HG03108 (cell line): ENCODE results near the gene WDFY4.

ENCODE experiments used
- ATAC-seq: cut with Tn5 transposase; IDR thresholded peaks from one replicate; pipeline ENCODE4 v1.9.1; 2021; ENCODE audit warnings: moderate library complexity; ENCODE audit not compliant: unreplicated experiment

The WDFY4 gene

DNA sequence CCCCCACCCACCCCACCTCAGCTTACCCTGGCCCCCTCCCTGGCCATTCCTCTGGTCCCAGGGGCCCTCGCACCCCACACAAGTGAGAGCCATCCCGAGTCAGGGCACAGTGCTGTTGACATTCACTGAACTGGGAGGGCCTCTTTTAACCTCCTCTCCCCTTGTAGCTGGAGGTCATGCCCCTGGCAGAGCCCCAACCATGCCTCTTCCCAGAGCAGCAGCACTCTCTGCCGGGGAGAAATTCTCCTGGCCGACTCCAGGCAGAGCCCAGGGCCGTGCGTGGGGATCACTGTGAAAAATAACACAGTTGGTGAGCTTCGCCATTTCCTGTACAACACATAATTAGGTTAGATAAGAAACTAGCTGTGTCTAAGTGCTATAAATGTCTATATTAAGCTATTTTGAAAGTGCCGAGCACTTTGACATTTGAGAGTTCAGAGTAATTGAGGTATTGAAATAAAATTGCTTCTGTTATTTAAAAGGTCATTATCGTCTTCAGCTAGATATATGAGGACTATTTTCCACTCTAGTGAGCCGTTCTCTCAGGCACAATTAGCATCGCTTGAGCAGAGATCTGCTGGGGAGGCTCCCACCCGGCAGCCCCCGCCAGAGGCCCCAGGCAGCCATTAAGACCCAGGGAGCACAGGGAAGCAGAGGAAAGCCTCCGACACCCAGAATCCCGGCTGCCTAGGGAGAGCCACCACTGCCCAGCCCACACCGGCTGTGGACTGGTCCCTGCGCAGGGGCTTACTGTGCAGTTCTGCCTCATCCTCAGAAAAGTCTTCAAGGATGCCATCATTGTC, 317.4 kb downstream of the WDFY4 start:
- ATAC-seq = no peak

DNA sequence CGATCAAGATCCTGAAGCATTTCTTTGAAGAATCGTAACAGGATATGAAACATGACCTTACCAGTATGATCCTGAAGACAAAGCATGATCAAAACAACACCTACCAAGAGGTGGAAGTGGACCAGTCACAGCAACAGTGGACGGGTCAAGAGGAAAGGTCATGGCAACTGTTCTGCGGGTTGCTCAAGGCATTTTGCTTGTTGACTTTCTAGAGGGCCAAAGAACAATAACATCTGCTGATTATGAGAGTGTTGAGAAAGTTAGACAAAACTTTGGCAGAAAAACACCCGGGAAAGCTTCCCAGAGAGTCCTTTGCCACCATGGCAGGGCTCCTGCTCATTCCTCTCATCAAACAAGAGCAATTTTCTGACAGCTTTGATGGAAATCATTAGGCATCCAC, 320.6 kb downstream of the WDFY4 start:
- ATAC-seq = no peak

DNA sequence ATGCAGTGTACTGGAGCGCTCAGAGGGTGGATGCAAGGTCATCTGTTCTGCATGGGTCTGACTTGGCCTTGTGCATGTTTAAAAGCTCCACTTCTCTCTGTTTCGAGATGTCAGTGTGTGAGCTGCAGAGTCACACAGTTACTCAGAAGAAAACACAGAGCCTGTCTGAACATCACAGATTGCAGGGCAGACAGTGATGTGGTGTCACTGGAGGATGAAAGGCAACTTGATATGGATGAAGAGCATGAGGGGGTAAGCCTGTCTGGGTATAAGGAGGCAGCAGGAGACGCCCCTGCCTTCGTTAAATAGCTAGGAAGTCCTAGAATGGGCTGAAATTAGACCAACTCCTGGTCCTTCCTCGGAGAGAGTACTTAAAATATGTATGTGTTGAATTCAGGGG, 322.5 kb downstream of the WDFY4 start:
- ATAC-seq = no peak

DNA sequence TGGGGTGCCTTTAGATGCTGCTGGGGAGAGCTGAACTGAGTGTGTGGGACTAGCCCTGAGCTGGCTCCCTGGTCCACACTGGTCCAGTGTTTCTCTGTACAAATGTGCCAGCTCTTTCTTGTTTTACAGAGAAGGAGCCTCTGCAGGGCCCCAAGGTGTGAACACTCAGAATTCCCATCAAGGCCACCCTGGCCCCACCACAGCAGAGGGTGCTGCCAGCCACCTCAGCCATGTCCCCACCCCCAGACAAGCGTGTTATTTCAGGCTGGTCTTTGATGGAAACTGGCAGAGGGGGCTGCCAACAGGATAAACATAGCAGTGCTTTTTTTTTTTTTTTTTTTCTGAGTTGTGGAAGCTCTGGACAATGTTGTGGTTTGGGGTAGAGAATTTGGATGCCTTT, 323.4 kb downstream of the WDFY4 start:
- no peak for ATAC-seq

DNA sequence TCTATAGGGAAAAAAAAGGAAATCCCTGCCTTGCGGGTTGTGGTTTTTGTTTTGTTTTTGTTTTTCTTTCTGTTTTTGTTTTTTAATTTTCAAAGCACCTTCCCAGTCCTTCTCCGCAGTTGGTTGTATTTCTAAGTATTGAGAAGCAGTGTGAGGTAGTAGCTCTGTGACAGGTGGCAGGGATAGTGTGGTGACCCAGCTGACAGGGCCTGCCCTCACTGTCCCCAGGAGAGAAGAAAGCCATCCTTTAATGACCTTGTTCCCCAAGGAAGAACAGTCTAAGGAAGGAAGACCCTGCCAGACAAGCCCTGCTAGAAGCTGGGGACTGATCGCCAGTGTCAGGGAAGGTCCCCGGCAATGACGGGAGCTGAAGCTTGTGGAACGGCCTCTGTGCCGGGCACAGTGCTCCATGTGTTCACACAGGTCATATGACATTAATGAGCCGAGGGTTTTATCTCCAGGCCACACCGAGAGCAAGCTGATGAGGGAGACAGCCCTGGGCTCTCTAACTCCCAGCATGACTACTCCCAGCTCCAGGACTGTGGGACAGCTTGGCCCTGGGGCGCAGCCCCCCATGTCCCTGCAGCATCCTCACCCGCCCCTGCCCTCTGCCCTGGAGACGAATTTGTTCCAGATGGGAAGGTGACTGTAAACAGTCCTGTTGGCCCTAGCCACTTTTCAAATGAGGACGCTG, 324.0 kb downstream of the WDFY4 start:
- ATAC-seq = no peak

DNA sequence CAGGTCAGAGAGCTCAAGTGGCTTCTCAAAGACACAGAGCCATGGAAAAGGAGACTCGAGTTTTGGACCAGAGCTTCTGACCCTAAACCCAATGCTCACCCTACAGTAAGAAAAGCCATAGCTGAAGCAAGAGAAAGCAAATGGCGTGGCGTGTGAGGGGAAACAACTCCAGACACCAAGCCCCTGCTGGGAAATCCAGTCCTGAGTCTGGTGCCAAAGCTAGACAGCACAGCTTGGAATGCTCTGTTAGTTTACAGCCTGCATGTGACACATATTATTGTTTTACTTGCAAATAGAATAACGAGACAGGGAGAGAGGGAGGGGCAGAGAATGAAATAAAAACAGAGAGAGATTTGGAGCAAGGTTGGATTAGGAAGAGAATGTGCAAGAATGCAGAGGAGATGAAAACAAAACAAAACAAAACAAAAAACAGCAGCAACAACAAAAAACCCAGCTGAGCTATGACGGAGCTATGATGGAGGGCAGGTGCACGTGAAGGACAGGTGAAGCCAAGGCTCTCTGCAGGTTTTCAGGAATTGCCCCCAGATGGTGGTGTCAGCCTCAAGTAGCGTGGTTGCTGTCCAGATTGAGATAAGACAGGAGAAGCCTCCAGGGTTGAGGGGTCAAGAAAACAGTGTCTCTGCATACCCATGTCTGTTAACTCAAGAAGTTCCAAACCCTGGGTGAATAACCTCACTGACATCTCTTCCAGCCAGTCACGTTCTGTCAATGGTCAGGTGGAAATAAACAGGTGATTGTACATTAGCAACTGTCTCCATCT, 324.7 kb downstream of the WDFY4 start:
- ATAC-seq = no peak

DNA sequence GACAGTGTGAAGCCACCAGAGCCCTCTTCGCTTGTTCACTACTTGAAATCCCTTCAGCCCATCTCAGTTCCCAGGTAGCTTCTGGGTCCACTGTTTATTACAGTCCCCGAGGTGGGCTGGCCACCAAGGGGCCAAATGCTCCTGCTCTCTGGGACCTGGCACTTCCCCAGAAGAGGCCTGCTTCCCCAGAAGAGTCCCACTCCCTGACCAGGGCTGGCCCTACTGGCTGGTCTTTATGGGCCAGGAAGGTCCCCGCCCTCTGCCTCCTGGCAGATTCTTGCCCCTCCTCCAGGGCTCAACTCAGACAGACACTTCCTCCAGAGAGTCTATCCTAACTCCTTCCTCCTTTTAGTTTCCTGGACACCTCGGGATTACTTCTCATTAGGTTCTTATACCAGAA, 325.6 kb downstream of the WDFY4 start:
- no peak for ATAC-seq

DNA sequence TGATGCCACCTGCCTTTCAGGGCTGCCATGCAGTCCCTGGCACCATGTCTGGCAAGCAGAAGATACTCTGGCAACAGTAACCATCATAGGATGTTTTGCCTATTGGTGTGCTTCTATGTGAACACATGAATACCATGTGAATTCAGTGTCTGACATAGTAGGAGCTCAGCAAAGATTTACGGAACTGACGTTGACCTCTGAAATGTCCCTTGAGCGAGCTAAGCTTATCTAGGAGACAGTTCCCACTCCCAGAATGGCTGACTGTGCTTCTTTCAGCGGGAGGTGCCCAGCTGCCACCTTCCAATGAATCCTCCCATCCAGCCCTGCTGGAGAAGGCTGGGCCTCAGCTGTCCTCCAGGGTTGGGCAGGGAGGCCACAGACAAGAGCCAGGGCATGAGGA, 326.2 kb downstream of the WDFY4 start:
- ATAC-seq = no peak

DNA sequence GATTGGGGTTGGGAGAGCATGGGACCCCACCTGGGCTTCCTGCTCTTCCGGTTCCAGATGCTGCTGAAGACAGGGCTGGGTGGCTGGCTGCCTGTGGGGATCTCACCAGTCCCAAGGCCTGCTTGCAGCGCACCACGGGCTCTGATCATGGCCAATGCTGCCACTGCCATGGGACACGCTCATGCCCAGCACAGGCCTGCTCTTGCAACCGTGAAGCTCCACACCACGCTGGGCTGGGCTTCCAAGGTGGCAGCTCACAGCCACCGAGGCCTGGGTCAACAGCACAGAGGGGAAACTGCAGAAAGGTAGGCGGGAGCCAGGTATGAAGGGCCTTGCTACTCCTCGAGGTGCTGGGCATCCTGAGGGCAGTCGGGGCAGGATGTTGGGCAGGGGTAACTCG, 327.1 kb downstream of the WDFY4 start:
- no peak for ATAC-seq

DNA sequence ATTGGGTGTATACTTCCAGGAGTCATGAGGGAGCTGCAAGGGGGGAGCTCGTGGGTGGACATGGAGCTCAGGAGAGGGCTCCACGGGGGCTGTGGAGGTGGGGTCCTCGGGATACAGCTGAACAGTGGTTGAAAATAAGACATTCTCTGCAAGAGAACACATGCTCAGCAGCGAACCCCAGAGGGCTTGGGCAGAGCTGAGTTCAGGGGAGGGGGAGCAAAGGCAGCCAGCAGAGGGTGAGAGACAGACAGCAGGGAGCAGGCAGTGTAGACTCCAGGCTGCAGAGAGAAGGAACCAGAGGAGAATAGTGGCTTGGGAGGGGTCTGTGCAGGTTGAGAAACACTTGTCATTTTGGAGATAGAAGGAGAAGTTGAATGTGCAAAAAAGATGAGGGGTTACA, 327.9 kb downstream of the WDFY4 start:
- ATAC-seq = no peak

DNA sequence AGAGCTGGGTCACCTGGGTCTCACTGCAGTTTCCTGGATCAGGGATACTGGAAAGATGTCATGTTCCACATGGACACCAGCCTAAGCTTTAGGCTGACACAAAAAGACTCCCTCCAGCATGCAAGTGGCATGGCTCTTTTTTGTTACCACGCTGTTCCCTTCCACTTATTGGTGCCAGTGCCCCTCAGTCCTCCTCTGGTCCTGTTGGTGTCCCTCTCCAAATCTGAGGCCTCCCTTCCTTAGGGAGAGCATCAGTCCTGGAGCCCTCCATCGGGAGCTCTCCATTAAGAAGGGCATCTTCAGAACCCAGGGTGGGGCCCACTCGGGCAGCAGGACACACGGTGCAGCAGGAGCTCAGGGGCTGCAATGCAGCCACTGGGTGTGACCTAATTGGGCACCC, 331.0 kb downstream of the WDFY4 start:
- no peak for ATAC-seq

DNA sequence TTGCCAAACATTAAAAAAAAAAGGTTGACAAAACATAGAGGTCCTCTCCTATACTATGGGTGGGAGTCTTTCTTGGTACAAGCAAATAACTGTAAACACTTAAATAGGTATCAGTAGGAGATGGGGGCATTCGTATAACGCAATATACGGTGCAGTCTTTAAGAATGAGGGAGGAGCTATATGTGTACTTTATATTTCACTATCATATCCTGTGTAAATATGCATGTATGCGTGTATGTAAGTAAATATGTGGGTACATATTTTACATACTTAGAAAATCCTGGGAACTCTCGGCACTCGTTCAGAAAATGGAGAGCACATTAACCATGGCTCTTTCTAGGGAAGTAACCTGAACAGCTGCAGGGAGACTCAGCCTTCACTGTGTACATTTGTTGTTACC, 337.0 kb downstream of the WDFY4 start:
- ATAC-seq = no peak

DNA sequence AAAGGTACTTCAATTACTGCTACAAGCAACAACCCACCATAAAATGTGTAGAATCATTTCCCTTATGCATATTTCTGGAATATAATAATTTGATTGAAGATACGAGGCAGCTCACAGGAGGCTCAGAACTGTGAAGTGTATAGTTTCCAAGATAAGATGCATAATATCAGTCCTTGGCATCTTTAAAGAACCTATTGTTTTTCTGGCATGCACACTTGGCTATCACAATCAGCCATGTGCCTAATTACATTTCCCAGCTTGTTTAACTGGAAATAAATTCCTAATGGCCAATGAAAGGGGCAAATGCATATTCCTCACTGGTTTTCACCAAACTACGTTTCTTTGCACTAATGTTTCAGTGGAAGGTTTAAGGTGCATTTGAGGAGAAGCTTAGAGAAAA, 338.4 kb downstream of the WDFY4 start:
- ATAC-seq = no peak

DNA sequence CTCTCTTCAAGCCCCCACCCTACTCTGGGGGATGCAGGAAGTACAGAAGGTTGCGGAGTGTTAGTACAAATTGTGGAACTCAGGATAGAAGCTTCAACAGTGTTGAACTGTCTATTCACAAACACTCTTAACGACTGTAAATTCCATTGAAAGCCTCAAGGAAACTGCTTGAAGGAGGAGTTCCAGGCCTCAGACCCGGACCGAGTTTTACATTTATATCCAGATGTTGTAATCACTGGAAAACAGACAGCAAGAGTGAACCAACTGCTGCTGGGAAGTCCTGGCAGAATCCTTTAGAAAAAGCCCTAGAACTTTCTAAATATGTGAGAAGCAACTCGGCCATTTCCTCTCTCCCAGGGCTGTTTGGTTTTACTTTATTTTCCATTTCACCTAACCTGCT, 339.1 kb downstream of the WDFY4 start:
- no peak for ATAC-seq

DNA sequence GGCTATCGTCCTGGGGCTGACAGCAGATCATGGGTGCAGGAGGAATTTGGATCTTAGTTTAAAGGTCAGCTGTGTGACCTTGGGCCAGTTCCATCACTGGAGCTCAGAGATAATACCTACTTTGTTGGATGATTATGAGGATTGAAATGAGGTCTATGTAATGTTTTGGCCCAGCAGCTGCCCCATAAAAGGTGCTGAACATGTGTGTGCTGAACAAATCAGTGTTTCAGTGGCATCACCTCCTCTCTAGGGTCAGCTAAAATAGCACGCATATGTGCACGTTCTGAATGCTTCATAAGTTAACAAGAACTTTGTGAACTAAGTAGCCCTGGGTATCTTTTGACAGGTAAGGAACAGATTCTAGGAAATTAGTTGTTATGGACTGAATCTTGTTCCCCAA, 339.8 kb downstream of the WDFY4 start:
- no peak for ATAC-seq

DNA sequence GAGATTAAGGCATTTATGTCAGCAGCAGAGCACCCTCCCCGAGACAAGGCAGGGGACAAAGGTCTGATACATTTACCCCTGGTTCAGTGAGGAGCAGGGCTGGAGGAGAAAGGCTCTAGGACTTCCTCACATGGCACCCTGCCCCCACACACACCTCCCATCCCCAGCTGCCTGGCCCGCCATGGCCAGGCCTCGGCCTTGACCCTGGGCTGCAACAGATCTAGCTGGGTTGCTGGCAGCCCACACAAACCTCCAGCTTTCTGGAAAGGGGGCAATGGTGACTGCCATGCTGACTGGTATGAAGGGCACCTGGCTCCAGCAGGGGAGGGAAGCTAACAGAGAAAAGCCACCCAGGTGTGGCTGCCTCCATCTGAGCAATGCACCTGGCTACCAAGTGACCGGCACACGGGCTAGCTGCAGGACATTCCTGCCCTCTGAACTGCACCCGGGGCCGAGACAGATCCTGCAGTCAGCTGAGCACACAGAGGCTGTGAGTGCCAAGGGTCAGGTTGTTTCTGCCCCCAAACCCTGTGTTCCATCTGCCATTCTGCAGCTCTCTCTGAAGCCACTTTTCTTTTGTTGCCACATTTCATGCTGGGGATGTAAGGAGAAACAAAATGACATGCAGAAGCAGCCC, 340.8 kb downstream of the WDFY4 start:
- no peak for ATAC-seq

DNA sequence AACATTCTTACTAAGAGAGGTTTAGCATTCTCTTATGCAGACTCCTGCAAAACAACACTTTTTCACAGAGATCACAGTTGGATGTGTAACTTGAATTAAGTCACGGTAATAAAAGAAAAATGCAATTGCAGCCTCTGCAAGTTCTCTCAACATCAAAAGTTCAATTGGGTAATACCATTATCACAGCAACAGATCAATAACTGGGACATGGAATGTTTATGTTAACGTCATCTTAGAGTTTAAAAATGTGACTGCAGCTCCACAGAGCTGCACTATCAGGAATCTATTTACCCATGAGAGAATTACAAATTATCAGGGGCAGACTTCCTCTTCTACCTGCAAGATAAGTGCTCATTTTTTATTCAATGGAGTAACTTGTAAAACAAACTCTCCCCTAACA, 344.0 kb downstream of the WDFY4 start:
- ATAC-seq = no peak

DNA sequence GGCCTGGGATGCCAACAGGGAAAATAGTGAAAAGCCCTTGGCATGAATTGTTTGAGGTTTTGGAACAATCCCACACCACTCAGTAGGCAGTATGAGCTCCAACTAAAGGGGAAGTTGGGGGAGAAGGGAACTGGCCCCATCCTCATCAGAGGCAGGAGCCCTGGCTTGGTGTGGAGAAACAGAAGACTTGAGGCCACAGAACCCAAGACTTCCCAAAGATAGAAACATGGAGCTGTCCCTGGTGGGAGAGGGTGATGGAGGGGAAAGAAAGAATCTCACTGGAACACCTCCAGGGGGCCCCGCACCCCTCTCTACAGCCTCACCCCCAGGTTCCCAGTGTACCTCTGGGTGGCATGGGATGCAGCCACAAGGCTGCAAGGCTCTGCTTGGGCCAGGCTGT, 345.0 kb downstream of the WDFY4 start:
- ATAC-seq = no peak
